Astrocyte of the cerebellum (primary cell): ENCODE results near the gene CCDC195.

Source experiments
- DNase-seq: peaks from one replicate; pipeline ENCODE4 v3.0.0-alpha.2; 2011; ENCODE audit warnings: low read depth
- H3K4me3 ChIP-seq: 2 replicates; pipeline ENCODE4 v1.5.1; 2011; ENCODE audit warnings: mild to moderate bottlenecking, low read depth, low read length, moderate library complexity
- CTCF ChIP-seq: IDR thresholded peaks from 2 replicates; pipeline ENCODE4 v1.5.1; 2012; ENCODE audit warnings: low read length, low read depth, moderate library complexity, mild to moderate bottlenecking; ENCODE audit errors: missing control alignments
- in situ Hi-C: cut with HindIII; loops from 2 replicates; pipeline ENCODE4 v1.10.0; 2017; ENCODE audit warnings: low sequenced_read_pairs

CCDC195 gene

GRCh38 chr2:224723586-224724217 is 7.5 kb upstream of the CCDC195 start:
- peak; percentile 28 for DNase-seq
- no peak for TF ChIP-seq CTCF
- in situ Hi-C loops: no loop called here
- H3K4me3 ChIP-seq: no peak overlapping the region

- no peak for DNase-seq
These were observed 6.6 kb upstream of the CCDC195 start for GRCh38 chr2:224722770-224723169.

GRCh38 chr2:224722250-224722649 is 6.1 kb upstream of the CCDC195 start:
- H3K4me3 ChIP-seq: no peak overlapping the region
- in situ Hi-C loops: no loop called here
- no peak for TF ChIP-seq CTCF
- peak; percentile 11 for DNase-seq

More at GRCh38 chr2:224722770-224723169, 6.6 kb upstream of the CCDC195 start:
- no peak for TF ChIP-seq CTCF
- H3K4me3 ChIP-seq: no peak overlapping the region
- in situ Hi-C loops: no loop called here

GRCh38 chr2:224716921-224717320 is 756 bp upstream of the CCDC195 start:
- DNase-seq: no peak
- in situ Hi-C loops: no loop called here
- TF ChIP-seq CTCF: no peak
- no peak overlapping the region for H3K4me3 ChIP-seq

- H3K4me3 ChIP-seq: no peak overlapping the region
- no peak for TF ChIP-seq CTCF
- DNase-seq: no peak
- in situ Hi-C loops: no loop called here
These were observed 4.1 kb downstream of the CCDC195 start for GRCh38 chr2:224711859-224712665.

GRCh38 chr2:224711381-224711780 is 4.8 kb downstream of the CCDC195 start:
- in situ Hi-C loops: no loop called here
- no peak for TF ChIP-seq CTCF
- no peak for DNase-seq
- H3K4me3 ChIP-seq: no peak overlapping the region
